ENCODE data around the gene MTHFSD. TPM values are rescaled to one million over a fixed set of nuclear protein-coding genes. Genes with fewer than 3 reads are reported as not detected.

Gene MTHFSD
- polyA plus RNA-seq, 1 donor (not counting 4 experiments of a cell fraction or from before 2014, with no cell fraction given): 14.7 TPM

DNA sequence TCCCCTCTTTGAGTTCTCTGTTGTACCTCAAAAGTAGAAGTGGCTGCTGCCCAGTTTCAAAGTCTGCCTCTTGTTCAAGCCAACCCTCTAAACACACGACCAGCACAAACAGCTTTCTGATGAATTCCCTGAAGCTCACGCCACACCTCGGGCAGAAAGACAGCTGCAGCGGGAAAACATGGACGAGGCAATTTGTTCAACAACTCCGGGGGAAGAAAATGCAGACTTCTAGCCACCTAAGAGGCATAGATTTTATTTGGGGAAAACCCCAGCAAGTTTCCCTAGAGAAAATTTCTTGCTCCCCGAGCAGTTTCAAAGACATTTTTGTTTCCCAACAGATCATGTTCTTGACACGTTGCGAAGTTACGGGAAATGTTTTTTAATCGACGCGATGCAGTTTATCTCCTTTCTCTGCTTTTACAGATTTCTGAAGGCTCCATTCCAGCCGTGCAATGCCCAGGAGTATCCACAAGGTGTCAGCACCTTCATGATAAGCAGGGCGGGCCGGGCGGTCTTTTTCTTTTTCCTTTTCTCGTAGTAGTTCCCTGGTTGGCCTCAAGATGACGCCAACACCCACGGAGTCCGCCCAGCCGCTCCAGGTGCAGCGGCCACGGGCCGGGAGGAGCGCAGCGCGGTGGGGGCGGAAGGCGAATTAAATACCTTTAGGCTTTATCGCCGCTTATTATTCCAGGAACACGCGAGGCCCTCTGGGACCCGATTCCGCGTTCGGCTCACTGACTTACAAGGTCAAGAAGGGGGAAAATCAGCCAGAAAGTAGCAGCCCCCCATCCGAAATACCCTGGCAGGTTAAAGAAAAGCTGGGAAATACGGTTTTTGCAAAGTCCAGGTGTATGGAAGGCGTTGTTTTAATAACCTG, 8.7 kb upstream of the MTHFSD start:
- no peaks in the 10 kb centered on the region for H3K9me1 ChIP-seq (ENCODE audit: control insufficient read depth, extremely low read depth, insufficient read depth, low read length)
- H3K36me3 ChIP-seq (ENCODE audit: control insufficient read depth in 2 of 2, extremely low read depth in 1 of 2, insufficient read depth in 2 of 2, low read length in 2 of 2): no peaks in the 10 kb centered on the region
- peak overlapping the region; percentile 54 for H3K9ac ChIP-seq (ENCODE audit: control insufficient read depth, extremely low read depth, insufficient read depth, low read length)
- DNase-seq (ENCODE audit: low read depth, low spot score) (peak; percentile 58), FAIRE-seq (peak; percentile 17)
- peak overlapping the region; percentile 72 for H2AFZ ChIP-seq (ENCODE audit: control insufficient read depth, low read length)
- no peaks in the 10 kb centered on the region for H4K20me1 ChIP-seq (ENCODE audit: control insufficient read depth, extremely low read depth, insufficient read depth, low read length)
- H3K4me2 ChIP-seq (ENCODE audit: control insufficient read depth, extremely low read depth, insufficient read depth, low read depth, low read length): peak overlapping the region; percentile 88
- peaks cover 54% of the 10 kb centered on the region for H3K27me3 ChIP-seq (ENCODE audit: control insufficient read depth, extremely low read depth, insufficient read depth, low read length)
- no peaks in the 10 kb centered on the region for H3K9me3 ChIP-seq (ENCODE audit: control insufficient read depth, low read depth, low read length)
- H3K79me2 ChIP-seq (ENCODE audit: control insufficient read depth, insufficient read depth, low read length): no peaks in the 10 kb centered on the region
- H3K4me3 ChIP-seq (ENCODE audit: control insufficient read depth in 2 of 3, extremely low read depth in 1 of 3, insufficient read depth in 2 of 3, low read depth in 1 of 3, low read length in 3 of 3): peak overlapping the region in 2 of 3 experiments; percentile 32 to 38
- no peak for TF ChIP-seq EZH2 (IDR thresholded peaks at IDR 0.05; ENCODE audit: low read length)
- TF ChIP-seq, protein P1, sequence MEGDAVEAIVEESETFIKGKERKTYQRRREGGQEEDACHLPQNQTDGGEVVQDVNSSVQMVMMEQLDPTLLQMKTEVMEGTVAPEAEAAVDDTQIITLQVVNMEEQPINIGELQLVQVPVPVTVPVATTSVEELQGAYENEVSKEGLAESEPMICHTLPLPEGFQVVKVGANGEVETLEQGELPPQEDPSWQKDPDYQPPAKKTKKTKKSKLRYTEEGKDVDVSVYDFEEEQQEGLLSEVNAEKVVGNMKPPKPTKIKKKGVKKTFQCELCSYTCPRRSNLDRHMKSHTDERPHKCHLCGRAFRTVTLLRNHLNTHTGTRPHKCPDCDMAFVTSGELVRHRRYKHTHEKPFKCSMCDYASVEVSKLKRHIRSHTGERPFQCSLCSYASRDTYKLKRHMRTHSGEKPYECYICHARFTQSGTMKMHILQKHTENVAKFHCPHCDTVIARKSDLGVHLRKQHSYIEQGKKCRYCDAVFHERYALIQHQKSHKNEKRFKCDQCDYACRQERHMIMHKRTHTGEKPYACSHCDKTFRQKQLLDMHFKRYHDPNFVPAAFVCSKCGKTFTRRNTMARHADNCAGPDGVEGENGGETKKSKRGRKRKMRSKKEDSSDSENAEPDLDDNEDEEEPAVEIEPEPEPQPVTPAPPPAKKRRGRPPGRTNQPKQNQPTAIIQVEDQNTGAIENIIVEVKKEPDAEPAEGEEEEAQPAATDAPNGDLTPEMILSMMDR (optimal IDR thresholded peaks at IDR 0.05 in 1 of 3, IDR thresholded peaks at IDR 0.05 in 1 of 3, conservative IDR thresholded peaks at IDR 0.05 in 1 of 3; ENCODE audit: extremely low read depth in 1 of 3, insufficient read depth in 2 of 3, low read length in 3 of 3): peak; percentile 87 to 100 (median 100)
- dilution Hi-C loops (cut with MboI; ENCODE audit: extremely low pct_ligation_motif_present, low sequenced_read_pairs): loop anchor here (25.0 kb wide), 1 partner anchor 699 kb away; no protein-coding TSS in a partner anchor
- H3K4me1 ChIP-seq (ENCODE audit: control insufficient read depth, extremely low read depth, insufficient read depth, low read length): peaks cover 13% of the 10 kb centered on the region
- peak overlapping the region; percentile 6 for H3K27ac ChIP-seq (ENCODE audit: control insufficient read depth, insufficient read depth, low read length)

- no peak for FAIRE-seq
- dilution Hi-C loops (cut with MboI; ENCODE audit: extremely low pct_ligation_motif_present, low sequenced_read_pairs): loop anchor here (25.0 kb wide), 1 partner anchor 700 kb away; no protein-coding TSS in a partner anchor
- peaks cover 40% of the 10 kb centered on the region for H3K27me3 ChIP-seq (ENCODE audit: control insufficient read depth, extremely low read depth, insufficient read depth, low read length)
Observed at GRCh38 chr16:86562356-86562755, 7.3 kb upstream of the MTHFSD start.

More at GRCh38 chr16:86562356-86562755, 7.3 kb upstream of the MTHFSD start:
- no peak for TF ChIP-seq EZH2 (IDR thresholded peaks at IDR 0.05; ENCODE audit: low read length)
- TF ChIP-seq, protein P1 (optimal IDR thresholded peaks at IDR 0.05 in 1 of 3, IDR thresholded peaks at IDR 0.05 in 1 of 3, conservative IDR thresholded peaks at IDR 0.05 in 1 of 3; ENCODE audit: extremely low read depth in 1 of 3, insufficient read depth in 2 of 3, low read length in 3 of 3): no peak
- H3K9ac ChIP-seq (ENCODE audit: control insufficient read depth, extremely low read depth, insufficient read depth, low read length): no peak overlapping the region
- no peak overlapping the region for H3K4me2 ChIP-seq (ENCODE audit: control insufficient read depth, extremely low read depth, insufficient read depth, low read depth, low read length)
- H3K9me1 ChIP-seq (ENCODE audit: control insufficient read depth, extremely low read depth, insufficient read depth, low read length): no peaks in the 10 kb centered on the region
- H3K36me3 ChIP-seq (ENCODE audit: control insufficient read depth in 2 of 2, extremely low read depth in 1 of 2, insufficient read depth in 2 of 2, low read length in 2 of 2): no peaks in the 10 kb centered on the region
- H3K4me3 ChIP-seq (ENCODE audit: control insufficient read depth in 2 of 3, extremely low read depth in 1 of 3, insufficient read depth in 2 of 3, low read depth in 1 of 3, low read length in 3 of 3): no peak overlapping the region
- H2AFZ ChIP-seq (ENCODE audit: control insufficient read depth, low read length): no peak overlapping the region
- H3K79me2 ChIP-seq (ENCODE audit: control insufficient read depth, insufficient read depth, low read length): no peaks in the 10 kb centered on the region
- H4K20me1 ChIP-seq (ENCODE audit: control insufficient read depth, extremely low read depth, insufficient read depth, low read length): no peaks in the 10 kb centered on the region
- H3K27ac ChIP-seq (ENCODE audit: control insufficient read depth, insufficient read depth, low read length): no peak overlapping the region
- DNase-seq (ENCODE audit: low read depth, low spot score): no peak
- H3K4me1 ChIP-seq (ENCODE audit: control insufficient read depth, extremely low read depth, insufficient read depth, low read length): peaks cover 13% of the 10 kb centered on the region
- H3K9me3 ChIP-seq (ENCODE audit: control insufficient read depth, low read depth, low read length): no peaks in the 10 kb centered on the region
